OCI-LY3 (cell line): ENCODE data around the gene COL27A1.

Source experiments
- CTCF ChIP-seq: fragments of 200-600, 300-600 bp; sonication (generic); IDR thresholded peaks from 2 replicates; pipeline ENCODE4 v1.5.1; 2014; ENCODE audit warnings: antibody characterized with exemption, low read length, low read depth
- EZH2phosphoT487 ChIP-seq: fragments of 200-600 bp; shearing (Covaris generic); IDR thresholded peaks from 2 replicates; pipeline ENCODE4 v1.6.1; 2018; ENCODE audit warnings: antibody characterized with exemption, mixed run types, low read depth

- no peak for TF ChIP-seq CTCF
- no peak for TF ChIP-seq EZH2phosphoT487
Measured at GRCh38 chr9:114149765-114150340, 5.5 kb upstream of the COL27A1 start.
